K562 (cell line): ENCODE results near the gene IL10RB. TPM values are rescaled to one million over a fixed set of nuclear protein-coding genes. Genes with fewer than 3 reads are reported as not detected.

Source experiments
- ZNF436 ChIP-seq: fragments of 250-450, 450-650 bp; sonication (Bioruptor Pico); formaldehyde crosslinking; IDR thresholded peaks from 2 replicates; pipeline ENCODE4 v1.7.0; 2020; ENCODE audit warnings: mild to moderate bottlenecking
- polyA plus RNA-seq, 8 experiments: library from polyadenylated mRNA; depleted of rRNA in 4 of 8; stranded (reverse) in 5 of 8; unstranded in 3 of 8; fragments of >200 nt; fragmentation: Nextera tagmentation in 2 of 8; fragmentation: Illumina TruSeq in 1 of 8; extraction: Ambion mirVana in 2 of 8; extraction: Trizol in 1 of 8; gene quantifications; 2 replicates each; pipeline versions ENCODE4 v1.2.1 to v1.2.3, GENCODE V29; 2011 to 2014; ENCODE audit warnings: inconsistent platforms in 1 of 8, missing spikeins in 1 of 8
- total RNA-seq, 7 experiments: library from RNA; depleted of rRNA in 6 of 7; stranded (reverse); fragments of >200 nt in 6 of 7; fragmentation: Illumina TruSeq in 2 of 7; extraction: Trizol in 2 of 7; gene quantifications; 2 replicates each; pipeline versions ENCODE4 v1.2.1 to v1.2.3, GENCODE V29; 2011 to 2021; ENCODE audit warnings: low replicate concordance in 1 of 7
- TF ChIP-seq, protein P1 (sequence below), 2 experiments: fragments of 450-650 bp; formaldehyde crosslinking in 1 of 2; IDR thresholded peaks; 2 replicates each; pipeline versions ENCODE4 v1.4.0 to v1.6.1; 2014 to 2020; ENCODE audit warnings: mild to moderate bottlenecking in 2 of 2, borderline replicate concordance in 1 of 2, low read depth in 1 of 2

Gene IL10RB
- total and polyA plus RNA-seq, 9 of the 15 experiments (the other 6 are each of a cell fraction or from before 2014, with no cell fraction given) = 10.9 to 33.8 (median 23.0) TPM

DNA sequence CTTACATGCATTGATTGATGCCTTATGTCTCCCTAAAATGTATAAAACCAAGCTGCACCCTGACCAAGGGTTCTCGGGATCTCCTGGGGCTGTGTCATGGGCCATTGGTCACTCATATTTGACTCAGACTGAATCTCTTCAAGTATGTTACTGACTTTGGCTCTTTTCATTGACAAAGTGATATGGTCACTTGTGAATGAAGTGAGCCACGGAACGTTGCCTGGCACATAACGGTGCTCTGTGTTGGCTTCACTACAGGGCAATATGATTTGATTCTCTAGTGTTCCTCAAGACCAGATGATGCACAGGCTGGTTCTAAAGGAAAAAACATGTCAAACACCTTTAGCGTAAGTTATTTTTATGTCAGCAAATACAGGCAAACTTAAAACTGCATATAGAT, 11.4 kb upstream of the IL10RB start (continued):
- TF ChIP-seq, protein P1, sequence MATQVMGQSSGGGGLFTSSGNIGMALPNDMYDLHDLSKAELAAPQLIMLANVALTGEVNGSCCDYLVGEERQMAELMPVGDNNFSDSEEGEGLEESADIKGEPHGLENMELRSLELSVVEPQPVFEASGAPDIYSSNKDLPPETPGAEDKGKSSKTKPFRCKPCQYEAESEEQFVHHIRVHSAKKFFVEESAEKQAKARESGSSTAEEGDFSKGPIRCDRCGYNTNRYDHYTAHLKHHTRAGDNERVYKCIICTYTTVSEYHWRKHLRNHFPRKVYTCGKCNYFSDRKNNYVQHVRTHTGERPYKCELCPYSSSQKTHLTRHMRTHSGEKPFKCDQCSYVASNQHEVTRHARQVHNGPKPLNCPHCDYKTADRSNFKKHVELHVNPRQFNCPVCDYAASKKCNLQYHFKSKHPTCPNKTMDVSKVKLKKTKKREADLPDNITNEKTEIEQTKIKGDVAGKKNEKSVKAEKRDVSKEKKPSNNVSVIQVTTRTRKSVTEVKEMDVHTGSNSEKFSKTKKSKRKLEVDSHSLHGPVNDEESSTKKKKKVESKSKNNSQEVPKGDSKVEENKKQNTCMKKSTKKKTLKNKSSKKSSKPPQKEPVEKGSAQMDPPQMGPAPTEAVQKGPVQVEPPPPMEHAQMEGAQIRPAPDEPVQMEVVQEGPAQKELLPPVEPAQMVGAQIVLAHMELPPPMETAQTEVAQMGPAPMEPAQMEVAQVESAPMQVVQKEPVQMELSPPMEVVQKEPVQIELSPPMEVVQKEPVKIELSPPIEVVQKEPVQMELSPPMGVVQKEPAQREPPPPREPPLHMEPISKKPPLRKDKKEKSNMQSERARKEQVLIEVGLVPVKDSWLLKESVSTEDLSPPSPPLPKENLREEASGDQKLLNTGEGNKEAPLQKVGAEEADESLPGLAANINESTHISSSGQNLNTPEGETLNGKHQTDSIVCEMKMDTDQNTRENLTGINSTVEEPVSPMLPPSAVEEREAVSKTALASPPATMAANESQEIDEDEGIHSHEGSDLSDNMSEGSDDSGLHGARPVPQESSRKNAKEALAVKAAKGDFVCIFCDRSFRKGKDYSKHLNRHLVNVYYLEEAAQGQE (IDR thresholded peaks at IDR 0.05; ENCODE audit: borderline replicate concordance) = no peak
- TF ChIP-seq, protein P1 (CRISPR knock-in tag; IDR thresholded peaks at IDR 0.05; ENCODE audit: low read depth) = no peak
- no peak for TF ChIP-seq ZNF436 (CRISPR knock-in tag)
